Ovary (tissue), 9 donors: ENCODE data around the gene STAT3. TPM values are rescaled to one million over a fixed set of nuclear protein-coding genes. Genes with fewer than 3 reads are reported as not detected.

Source experiments
- DNase-seq, 5 donors: peaks; one replicate each; pipeline ENCODE4 v3.0.0-alpha.2; 2019 to 2020
- H3K27ac ChIP-seq, 2 donors: fragments of 200-600 bp; one replicate each; pipeline versions ENCODE4 v1.5.1 to v1.8.0; 2019 to 2022
- H3K27me3 ChIP-seq: fragments of 200-600 bp; one replicate; pipeline ENCODE4 v1.8.0; 2022
- H3K36me3 ChIP-seq: fragments of 200-600 bp; sonication (generic); one replicate; pipeline ENCODE4 v1.5.1; 2019
- H3K4me1 ChIP-seq: one replicate; pipeline ENCODE4 v1.8.1; 2013; ENCODE audit warnings: mild to moderate bottlenecking, moderate library complexity; ENCODE audit not compliant: insufficient read depth
- H3K4me3 ChIP-seq: fragments of 200-600 bp; sonication (generic); one replicate; pipeline ENCODE4 v1.5.1; 2017
- H3K9me3 ChIP-seq, 2 donors: fragments of 200-600 bp in 1 of 2; sonication (generic) in 1 of 2; one replicate each; pipeline versions ENCODE4 v1.5.1 to v1.8.1; 2013 to 2019; ENCODE audit warnings: mild to moderate bottlenecking in 1 of 2, moderate library complexity in 1 of 2
- CTCF ChIP-seq, 3 donors: fragments of 450-650 bp in 2 of 3; fragments of 200-600 bp in 1 of 3; IDR thresholded peaks; one replicate each; pipeline versions ENCODE4 v1.5.1 to v1.8.0; 2016 to 2022; ENCODE audit warnings: antibody characterized with exemption in 3 of 3, mild to moderate bottlenecking in 1 of 3
- EP300 ChIP-seq: sonication (generic); formaldehyde crosslinking; IDR thresholded peaks from one replicate; pipeline ENCODE4 v1.6.1; 2017; ENCODE audit warnings: antibody characterized with exemption
- POLR2A ChIP-seq: fragments of 450-650 bp; IDR thresholded peaks from one replicate; pipeline ENCODE4 v1.6.1; 2017; ENCODE audit warnings: antibody characterized with exemption, mild to moderate bottlenecking, moderate library complexity
- WGBS, 3 donors: extraction: QIAGEN DNeasy Blood & Tissue Kit in 1 of 3; methylation state at CpG; one replicate each; pipeline versions ENCODE4 v1.1.5 to v1.1.7; 2013 to 2017; 5-methylcytosine and 5-hydroxymethylcytosine counted together
- intact Hi-C, 4 donors: fragments of 100-400 bp; cut with DNase I; formaldehyde crosslinking; loops; one replicate each; pipeline versions ENCODE4 v1.11.0 to v1.15.1; 2022 to 2023
- polyA plus RNA-seq, 2 donors: library from polyadenylated mRNA; stranded (reverse); fragments of 200-250 nt in 1 of 2; fragments of 350-450 nt in 1 of 2; fragmentation: Illumina TruSeq in 1 of 2; extraction: RNeasy Lipid Tissue Mini Kit (QIAGEN cat#74804) in 1 of 2; gene quantifications; one replicate each; pipeline ENCODE4 v1.2.3, GENCODE V29; 2013 to 2014
- total RNA-seq, 7 donors: library from RNA; depleted of rRNA in 2 of 7; stranded (reverse); fragments of >200 nt in 2 of 7; fragmentation: NEBNext Ultra II Directional in 3 of 7; extraction: Animal tissue kit (Norgen Biotek cat#: 25700) in 3 of 7; gene quantifications; one replicate each; pipeline versions ENCODE4 v1.1.0 to v1.2.4, GENCODE V29; 2016 to 2023
- donor health status: DM: no; HTN: no; CAD: no; lungs with moderate emphysema.
- donor health status: DM: no; HTN: no; CAD: no.
- donor health status: Bipolar disorder and iron deficiency.
- donor health status: DM: yes; HTN: yes; CAD: no.
- donor health status: DM: no; HTN: no; CAD: no.
- donor health status: DM: yes; HTN: yes; CAD: no.

The STAT3 gene
- total and polyA plus RNA-seq, 9 donors, result 58.3 to 301 (median 192) TPM

DNA sequence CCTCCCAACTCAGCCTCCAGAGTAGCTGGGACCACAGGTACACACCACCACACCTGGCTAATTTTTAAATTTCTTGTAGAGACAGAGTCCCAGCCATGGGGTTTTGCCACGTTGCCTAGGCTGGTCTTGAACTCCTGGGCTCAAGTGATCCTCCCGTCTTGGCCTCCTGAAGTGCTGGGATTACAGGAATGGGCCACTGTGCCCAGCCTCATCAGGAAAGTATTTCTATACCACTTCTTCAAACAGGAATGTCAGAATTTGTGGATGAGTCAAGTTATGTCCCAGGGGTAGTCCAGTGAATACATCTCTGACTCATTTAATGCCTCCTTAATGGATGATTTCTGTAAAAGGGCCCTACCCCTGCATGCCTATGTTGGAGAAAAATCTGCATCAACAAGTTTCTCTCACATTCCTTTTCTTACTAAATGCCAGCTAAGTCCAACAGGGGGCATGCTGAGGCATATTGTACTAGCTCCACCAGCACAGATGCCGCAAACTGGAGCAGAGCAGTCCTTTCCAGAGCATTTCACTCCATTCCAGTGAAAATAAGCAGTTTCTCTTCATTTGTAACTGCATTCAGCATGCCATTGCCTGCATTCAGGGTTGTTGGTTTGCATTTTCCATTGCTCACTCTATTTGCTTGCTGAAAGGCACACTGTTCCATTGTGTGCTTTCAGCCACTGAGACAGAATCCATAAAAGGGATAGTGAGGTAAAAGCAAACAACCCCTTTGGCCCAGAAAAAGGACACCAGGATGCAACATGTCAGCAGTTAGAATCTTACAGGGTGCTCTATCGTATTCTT lies 40.1 kb upstream of the STAT3 start:
- intact Hi-C loops, result loop anchor here in 2 of 4 donors (5.0 to 10.0 kb wide), 2 partner anchors 84 to 86 kb away; no protein-coding TSS in a partner anchor
- Histone ChIP-seq H3K36me3 (no peaks in the 10 kb centered on the region), H3K27me3 (no peaks in the 10 kb centered on the region), H3K4me3 (no peak overlapping the region), H3K27ac (no peak overlapping the region), H3K9me3 (no peaks in the 10 kb centered on the region), H3K4me1 (peaks cover 6% of the 10 kb centered on the region)
- 44 to 47% (median 46%) methylated on average over 4 of the region's 4 CpGs for WGBS, 3 donors
- TF ChIP-seq EP300 (no peak), POLR2A (no peak), CTCF (IDR thresholded peaks at IDR 0.05) (peak; percentile 24 to 53 (median 50))
- peak in 1 of 5 donors; percentile 52 for DNase-seq

- no peak overlapping the region for H3K4me3 ChIP-seq
- WGBS, 3 donors, result 70 to 81% (median 70%) methylated on average over 4 of the region's 4 CpGs
- H3K27ac ChIP-seq, result no peak overlapping the region
- DNase-seq, result no peak
- TF ChIP-seq POLR2A (no peak), CTCF (IDR thresholded peaks at IDR 0.05) (no peak), EP300 (no peak)
- peaks cover 9% of the 10 kb centered on the region for H3K4me1 ChIP-seq
- H3K9me3 ChIP-seq, result no peaks in the 10 kb centered on the region
- H3K36me3 ChIP-seq, result no peaks in the 10 kb centered on the region
- intact Hi-C loops, result loop anchor here (5.0 to 10.0 kb wide), 3 partner anchors 87 to 102 kb away; no protein-coding TSS in a partner anchor
- no peaks in the 10 kb centered on the region for H3K27me3 ChIP-seq
These were observed 36.9 kb upstream of the STAT3 start for GRCh38 chr17:42424991-42425610.

DNA sequence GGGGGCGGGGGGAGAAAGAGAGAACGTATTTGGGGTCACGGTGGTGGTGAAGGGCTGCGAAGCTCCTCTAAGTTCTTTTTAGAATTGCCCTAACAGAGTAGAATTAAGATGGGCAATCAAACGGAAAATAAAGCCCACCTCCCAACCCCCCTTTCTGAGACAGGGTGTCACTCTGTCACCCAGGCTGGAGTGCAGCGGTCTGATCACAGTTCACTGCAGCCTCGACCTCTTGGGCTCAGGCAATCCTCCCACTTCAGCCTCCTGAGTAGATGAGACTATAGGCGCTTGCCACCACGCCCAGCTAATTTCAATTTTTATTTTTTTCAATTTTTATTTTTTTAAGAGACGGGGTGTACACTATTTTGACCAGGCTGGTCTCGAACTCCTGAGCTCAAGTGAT lies 35.5 kb upstream of the STAT3 start:
- intact Hi-C loops, result loop anchor here in 3 of 4 donors (5.0 to 10.0 kb wide), 3 partner anchors 89 to 104 kb away; no protein-coding TSS in a partner anchor
- H3K4me1 ChIP-seq, result peaks cover 8% of the 10 kb centered on the region
- DNase-seq, result no peak
- H3K4me3 ChIP-seq, result peak overlapping the region; percentile 28
- no peaks in the 10 kb centered on the region for H3K9me3 ChIP-seq
- TF ChIP-seq CTCF (IDR thresholded peaks at IDR 0.05) (no peak), EP300 (no peak), POLR2A (no peak)
- 59 to 63% (median 62%) methylated on average over 11 of the region's 11 CpGs for WGBS, 3 donors
- H3K27me3 ChIP-seq, result no peaks in the 10 kb centered on the region
- peak overlapping the region; percentile 41 to 78 for H3K27ac ChIP-seq
- H3K36me3 ChIP-seq, result no peaks in the 10 kb centered on the region

DNA sequence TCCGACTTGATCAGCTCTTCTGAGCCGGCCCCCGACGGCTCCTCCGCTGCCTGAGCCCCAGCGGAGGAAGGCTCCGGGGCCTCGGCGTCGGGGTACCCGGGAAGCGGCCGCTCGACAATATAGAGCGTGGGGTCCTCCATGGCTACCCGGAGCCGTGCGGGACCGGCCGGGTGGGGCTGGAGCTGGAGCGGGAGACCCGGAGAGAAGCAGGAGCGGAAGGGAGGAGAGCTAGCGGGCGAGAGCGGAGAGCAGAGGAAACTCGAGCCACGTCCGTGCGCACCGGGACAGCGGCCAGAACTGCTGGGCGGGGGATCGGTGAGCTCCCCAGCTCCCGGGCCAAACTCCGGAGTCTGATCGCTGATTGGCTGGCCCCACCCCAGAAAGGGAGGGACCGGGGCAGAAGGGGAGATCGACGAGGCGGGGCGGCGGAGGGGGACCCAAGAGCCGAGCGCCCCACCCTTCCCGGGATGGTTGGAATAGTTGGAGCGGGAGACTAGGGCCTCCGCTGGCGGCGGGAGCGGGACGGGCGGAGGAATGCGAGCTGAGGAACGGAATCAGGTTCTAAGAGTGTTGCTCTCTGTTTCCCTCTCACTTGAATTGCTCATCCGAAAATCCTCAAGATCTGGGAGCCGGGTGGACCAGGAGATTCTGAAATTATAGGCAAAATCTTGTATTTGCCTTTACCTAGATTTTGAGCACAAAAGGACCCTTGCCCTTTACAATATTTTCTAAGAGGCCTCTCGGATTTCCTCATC lies 34.9 kb upstream of the STAT3 start, which contains the start of gene CAVIN1:
CAVIN1 (minus strand) TSS at position 299 of the 755 bp plus-strand sequence; CDS start at position 140, 159 bp downstream.
- peak; percentile 100 for DNase-seq
- WGBS, 3 donors, result 1% methylated on average over 47 to 58 of the region's 58 CpGs
- peak within 1 kb of the TSS; percentile 96 for H3K4me3 ChIP-seq
- intact Hi-C loops, result loop anchor here in 3 of 4 donors (5.0 to 10.0 kb wide), 3 partner anchors 89 to 104 kb away; no protein-coding TSS in a partner anchor
- TF ChIP-seq EP300, result no peak
- peak; percentile 95 for TF ChIP-seq POLR2A
- H3K27me3 ChIP-seq, result no peaks in the 10 kb centered on the region
- no peaks in the 10 kb centered on the region for H3K9me3 ChIP-seq
- H3K27ac ChIP-seq, result peak within 1 kb of the TSS; percentile 54 to 78
- H3K36me3 ChIP-seq, result no peaks in the 10 kb centered on the region
- H3K4me1 ChIP-seq, result peaks cover 5% of the 10 kb centered on the region
